Measurements from ENCODE around the gene DENND2A.
"Not testable (repeated sequence)": the region's sequence is repeated elsewhere in the genome, so short reads cannot be mapped to it uniquely, and the experiment has no call there.

DENND2A gene, protein sequence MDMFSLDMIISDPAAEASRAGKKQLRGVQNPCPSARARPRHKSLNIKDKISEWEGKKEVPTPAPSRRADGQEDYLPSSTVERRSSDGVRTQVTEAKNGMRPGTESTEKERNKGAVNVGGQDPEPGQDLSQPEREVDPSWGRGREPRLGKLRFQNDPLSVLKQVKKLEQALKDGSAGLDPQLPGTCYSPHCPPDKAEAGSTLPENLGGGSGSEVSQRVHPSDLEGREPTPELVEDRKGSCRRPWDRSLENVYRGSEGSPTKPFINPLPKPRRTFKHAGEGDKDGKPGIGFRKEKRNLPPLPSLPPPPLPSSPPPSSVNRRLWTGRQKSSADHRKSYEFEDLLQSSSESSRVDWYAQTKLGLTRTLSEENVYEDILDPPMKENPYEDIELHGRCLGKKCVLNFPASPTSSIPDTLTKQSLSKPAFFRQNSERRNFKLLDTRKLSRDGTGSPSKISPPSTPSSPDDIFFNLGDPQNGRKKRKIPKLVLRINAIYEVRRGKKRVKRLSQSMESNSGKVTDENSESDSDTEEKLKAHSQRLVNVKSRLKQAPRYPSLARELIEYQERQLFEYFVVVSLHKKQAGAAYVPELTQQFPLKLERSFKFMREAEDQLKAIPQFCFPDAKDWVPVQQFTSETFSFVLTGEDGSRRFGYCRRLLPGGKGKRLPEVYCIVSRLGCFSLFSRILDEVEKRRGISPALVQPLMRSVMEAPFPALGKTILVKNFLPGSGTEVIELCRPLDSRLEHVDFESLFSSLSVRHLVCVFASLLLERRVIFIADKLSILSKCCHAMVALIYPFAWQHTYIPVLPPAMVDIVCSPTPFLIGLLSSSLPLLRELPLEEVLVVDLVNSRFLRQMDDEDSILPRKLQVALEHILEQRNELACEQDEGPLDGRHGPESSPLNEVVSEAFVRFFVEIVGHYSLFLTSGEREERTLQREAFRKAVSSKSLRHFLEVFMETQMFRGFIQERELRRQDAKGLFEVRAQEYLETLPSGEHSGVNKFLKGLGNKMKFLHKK

DNA sequence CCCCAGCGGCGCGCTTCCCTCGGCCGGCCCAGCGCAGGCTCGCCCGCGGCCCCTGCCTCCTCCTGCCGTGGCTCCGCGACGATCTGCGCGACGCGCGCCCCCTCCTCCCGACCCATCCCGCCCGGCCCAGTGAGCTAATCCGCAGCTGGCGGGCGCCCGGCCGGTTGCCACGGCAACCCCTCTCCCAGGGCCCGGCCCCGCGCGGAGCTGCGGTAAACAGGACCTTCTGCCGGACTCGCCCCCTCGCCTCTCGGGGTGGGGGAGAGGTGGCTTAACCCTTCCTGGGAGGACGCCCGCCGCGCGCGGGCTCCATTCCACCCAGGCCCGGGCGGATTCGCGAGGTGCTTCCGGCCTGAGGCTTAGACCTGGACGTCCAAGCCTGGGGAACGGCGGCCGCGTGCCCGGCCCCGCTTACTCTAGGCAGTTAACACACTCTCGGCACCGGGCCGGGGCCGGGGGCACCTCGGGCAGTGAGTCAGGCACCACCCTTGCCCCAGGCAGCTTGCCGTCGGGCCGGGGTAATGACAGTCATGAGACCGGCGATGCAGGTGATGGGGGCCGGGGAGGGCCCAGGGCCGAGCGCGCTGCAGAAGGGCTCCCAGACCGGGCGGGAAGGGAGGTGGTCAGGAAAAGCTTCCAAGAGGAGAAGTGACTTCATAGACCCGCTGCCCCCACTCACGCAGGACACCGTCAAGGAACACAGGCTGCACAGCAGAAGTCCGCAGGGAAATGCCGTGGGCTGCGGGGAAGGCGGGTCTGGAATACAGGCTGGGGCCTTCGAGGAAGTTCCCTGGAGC lies at the start of gene DENND2A:
Gene DENND2A (minus strand): TSS at position 87 of the 797 bp plus-strand sequence. CDS start 38,416 bp downstream, outside the sequence.
- peak; percentile 7 for DNase-seq

DNA sequence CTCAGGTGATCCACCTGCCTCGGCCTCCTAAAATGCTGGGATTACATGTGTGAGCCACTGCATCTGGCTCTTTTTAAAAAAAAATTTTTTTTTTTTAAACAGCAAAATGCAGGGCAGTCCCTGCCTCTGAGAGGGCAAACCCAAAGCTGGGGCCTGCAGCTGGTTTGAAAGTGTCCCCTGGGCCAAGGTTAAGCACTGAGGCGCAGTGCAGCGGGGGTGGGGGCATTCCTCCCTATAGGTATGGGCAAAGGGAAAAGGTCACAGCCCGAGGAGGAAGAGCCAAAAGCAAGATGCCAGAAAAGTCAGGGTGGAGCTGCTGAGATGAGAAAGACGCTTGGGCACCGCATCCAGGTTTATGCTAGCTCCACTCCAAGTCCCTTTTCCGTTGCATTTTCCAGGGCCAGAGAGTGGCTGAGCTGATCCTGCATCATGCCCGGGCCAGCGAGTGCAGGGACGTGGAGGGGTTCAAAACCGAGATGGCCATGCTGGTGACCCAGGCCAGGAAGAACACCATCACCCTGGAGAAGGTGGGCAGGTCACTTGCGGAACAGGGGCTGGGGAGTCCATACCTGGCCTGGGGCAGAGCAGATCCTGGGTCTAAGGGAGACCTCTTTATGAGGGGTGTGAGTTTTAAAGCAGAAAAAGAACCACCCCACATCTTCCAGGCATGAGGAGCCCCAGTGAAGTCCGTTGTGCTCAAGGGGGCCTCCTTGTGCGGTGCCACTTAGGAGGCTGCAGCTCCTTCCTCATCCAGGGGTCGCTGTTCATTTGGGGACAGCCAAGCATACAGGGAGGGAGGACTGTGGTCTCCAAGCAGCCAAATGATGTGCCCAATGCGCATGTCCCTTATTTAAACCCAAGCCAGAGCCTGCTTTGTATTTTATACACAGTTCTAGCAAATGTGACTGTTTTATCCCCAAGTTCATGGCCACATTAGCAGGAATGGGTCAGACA lies 48.9 kb upstream of the DENND2A start:
- DNase-seq = no peak

GRCh38 chr7:140688341-140688740 lies 47.7 kb upstream of the DENND2A start:
- no peak for DNase-seq

DNA sequence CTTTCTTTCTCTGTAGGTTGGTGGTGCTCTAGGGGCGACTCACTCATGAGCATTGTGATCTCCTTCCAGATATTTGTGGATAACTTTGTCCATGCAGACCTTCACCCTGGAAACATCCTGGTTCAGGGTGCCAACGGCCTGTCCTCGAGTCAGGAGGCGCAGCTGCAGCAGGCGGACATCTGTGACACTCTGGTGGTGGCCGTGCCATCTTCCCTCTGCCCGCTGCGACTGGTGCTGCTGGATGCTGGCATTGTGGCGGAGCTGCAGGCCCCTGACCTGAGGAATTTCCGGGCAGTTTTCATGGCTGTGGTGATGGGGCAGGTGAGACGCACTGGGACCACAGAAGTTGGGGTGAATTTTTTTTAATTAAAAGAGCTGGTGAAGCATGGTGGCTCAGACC lies 46.3 kb upstream of the DENND2A start:
- no peak for DNase-seq

- DNase-seq = no peak
Observed at GRCh38 chr7:140685407-140686087, 44.9 kb upstream of the DENND2A start.

GRCh38 chr7:140684066-140684950 lies 43.7 kb upstream of the DENND2A start:
- DNase-seq = no peak

DNA sequence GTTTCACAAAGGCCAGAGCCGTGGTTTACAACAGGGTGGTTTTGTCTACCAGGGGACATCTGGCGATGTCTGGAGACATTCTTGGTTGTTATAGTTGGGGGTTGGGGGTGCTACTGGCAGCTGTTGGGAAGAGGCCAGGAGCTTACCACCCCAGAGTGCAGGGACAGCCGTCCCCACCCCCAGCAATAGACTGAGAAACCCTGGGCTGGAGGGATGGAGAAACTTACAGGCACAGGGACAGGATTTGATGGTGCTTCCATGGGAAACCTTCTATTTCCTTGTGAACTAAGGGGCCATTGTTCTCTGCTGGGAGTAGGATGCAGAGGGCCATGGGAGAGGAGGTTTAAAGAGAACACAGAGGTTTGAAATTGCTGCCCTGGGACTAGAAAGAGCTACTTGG lies 43.0 kb upstream of the DENND2A start:
- DNase-seq = no peak

GRCh38 chr7:140681766-140682165 lies 41.2 kb upstream of the DENND2A start:
- DNase-seq = no peak

DNA sequence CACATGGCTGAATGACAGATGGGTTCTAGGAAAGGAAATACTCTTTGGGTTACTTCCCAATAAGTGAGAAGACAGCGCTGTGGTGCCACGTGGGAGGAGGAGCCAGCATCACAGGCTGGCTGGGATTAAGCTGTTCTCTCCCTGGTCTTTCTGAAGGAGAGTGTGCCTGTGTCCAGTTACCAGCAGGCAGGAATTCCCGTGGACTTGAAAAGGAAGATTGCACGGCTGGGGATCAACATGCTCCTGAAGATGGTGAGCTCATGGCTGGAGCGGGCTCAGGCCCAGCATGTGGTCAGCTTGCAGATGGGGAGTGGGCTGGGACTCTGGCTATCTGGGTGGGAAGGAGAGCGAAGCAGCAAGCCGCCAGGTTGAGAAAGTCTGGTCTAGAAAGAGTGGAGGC lies 40.3 kb upstream of the DENND2A start:
- no peak for DNase-seq

DNA sequence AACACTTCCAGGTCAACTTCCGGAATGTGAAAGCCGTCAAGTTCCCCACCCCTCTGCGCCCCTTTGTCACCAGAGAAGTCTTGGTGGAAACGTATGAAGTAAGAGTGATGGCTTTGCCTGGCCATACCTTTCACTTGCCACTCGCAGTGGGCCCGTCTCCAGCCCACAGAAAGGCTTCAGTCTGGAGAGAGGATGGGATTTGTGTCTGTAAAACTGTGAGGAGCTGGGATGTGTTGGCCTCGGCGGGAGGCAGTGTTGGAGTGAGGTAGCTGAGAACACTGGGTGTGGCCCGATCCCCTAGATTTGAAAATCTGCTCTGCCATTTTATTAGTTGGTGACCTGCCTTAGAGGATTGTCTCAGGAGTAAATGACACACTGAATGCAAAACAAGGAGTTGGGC lies 38.6 kb upstream of the DENND2A start:
- no peak for DNase-seq

- no peak for DNase-seq
Observed at GRCh38 chr7:140678816-140679130, 38.2 kb upstream of the DENND2A start.

DNA sequence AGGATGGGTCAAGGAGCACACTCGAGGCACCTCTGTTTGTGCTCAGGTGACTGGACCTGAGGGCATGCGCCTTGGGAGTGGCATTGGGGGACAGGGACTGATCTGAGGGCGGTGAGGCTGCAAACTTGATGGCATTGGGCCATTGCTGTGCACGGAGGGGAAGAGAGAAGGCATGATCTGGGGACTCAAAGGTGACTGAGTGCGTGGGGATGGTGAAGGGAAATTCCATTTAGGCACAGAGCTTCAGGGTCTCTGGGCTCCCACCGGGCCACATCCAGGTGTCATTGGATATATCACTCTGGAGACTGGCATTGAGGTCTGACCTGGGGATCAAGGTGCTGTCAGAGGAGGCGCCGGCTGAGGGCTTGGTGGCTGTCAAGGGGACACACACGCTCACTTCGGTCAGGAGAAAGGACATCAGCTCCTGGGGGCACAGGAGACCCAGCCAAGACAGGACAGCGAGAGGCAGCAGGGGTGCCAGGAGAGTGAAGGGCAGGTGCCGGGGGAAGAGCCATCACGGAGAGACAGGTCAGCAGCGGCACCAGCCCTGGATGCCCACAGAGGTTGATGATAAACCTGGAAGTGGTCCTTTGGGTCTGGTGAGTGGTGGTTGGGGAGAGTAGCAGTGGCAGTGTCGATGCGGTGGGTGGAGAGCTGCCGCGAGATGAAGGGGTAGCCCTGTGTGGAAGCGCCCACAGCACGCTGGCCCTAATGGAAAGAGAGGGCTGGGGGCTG lies 37.6 kb upstream of the DENND2A start:
- DNase-seq = no peak

- DNase-seq = no peak
Observed at GRCh38 chr7:140677496-140677895, 36.9 kb upstream of the DENND2A start.

GRCh38 chr7:140676956-140677355 lies 36.3 kb upstream of the DENND2A start:
- DNase-seq = not testable (repeated sequence)

DNA sequence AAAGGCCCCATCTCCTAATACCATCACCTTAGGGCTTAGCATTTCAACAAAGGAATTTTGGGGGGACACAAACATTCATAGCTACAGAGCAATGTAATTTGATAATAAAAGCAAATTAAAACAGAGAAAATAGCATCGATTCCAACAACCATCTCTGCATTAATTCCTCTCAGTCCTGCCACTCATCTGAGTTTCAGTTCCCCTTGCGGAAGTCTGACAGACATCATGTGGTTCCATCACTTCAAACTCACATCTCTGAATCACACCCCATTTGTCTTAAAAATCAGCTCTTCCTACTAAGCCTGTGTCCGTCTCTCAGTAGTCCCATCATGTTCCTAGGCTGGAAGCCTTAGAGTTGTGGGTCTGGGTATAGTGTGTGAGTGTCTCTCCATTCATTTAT lies 35.7 kb upstream of the DENND2A start:
- no peak for DNase-seq

- no peak for DNase-seq
Observed at GRCh38 chr7:140675726-140676125, 35.1 kb upstream of the DENND2A start.

- DNase-seq = no peak
Observed at GRCh38 chr7:140674899-140675701, 34.5 kb upstream of the DENND2A start.

DNA sequence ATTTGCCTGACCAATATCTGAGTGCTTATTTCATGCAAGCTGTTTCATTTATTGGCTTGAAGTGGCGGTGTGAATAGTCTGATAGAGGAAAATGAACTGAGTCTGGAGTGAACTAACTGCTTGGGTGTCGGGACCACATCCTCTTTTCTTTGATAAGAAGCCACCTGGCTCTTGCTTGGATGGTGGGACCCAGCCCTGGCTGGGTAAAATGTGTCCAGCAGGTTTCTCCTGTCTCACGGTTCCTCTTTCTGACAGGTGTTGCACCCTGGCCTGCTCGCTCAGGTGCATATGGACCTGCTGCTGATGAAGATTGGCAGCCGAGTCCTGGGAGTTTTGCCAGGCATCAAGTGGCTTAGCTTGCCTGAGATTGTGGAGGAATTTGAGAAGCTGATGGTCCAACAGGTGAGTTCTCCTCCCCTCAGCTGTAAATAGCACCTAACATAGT lies 33.8 kb upstream of the DENND2A start:
- no peak for DNase-seq
